Inferior parietal cortex (tissue), 1 donor: Measurements from ENCODE around the gene GPN1.
"Not testable (repeated sequence)": the region's sequence is repeated elsewhere in the genome, so short reads cannot be mapped to it uniquely, and the experiment has no call there.

Experiments used
- DNase-seq: peaks from one replicate; pipeline ENCODE4 v3.0.0-alpha.2; 2016; ENCODE audit errors: extremely low spot score

GPN1 gene

GRCh38 chr2:27671235-27671634, 42.4 kb downstream of the GPN1 start:
- DNase-seq: no peak

DNA sequence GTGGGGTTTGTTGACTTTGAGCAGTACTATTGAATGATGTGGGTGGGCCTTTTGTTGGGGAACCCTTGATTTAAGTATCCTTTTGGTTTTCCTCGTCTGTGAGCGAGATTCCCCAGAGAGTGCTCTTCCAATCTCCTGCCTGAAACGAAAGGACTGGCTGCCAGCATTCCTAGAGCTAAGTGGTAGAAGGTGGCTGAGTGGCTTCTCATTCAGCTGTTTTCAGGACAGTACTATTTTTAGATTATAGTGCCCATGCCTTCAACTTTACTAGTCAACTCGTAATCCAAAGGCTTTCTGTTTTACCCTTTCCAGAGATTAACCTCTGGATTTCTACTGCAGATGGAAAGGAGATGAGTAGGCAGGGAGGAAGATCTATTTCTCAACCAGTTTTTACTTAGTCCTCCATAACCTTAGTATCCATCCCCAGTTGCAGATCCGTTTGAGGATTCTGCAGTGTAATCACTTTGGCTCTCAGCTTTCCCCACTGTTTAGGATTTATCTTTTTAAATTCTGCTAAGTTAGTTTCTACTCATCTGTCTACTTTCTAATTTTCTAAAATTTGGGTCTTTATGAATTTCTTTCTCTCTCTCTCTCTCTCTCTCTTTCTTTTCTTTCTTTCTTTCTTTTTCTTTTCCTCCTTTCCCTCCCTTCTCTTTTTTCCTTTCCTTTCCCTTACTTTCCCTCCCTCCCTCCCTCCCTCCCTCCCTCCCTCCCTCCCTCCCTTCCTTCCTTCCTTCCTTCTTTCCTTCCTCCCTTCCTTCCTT, 44.1 kb downstream of the GPN1 start:
- no peak for DNase-seq

- no peak for DNase-seq
Observed at GRCh38 chr2:27680571-27680970, 51.7 kb downstream of the GPN1 start.

DNA sequence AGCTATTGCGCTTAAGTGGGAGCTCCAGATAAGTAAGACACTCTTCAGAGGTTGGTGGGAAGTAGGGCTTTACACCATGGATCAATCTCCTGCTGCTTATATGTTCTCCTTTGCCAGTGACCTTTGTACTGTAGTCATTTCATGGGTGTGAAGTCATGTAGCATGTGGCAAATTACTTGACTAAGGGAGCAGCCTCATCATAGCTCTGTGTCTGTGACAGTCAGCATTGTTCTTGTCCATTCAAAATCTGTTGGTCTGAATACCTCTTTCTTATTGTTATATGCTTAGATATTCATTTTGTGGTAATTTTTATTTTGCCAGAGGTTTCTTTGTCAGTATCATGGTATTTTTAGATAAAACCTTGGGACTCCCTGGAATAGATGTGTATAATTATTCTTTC, 53.0 kb downstream of the GPN1 start:
- no peak for DNase-seq

GRCh38 chr2:27682334-27682771, 53.5 kb downstream of the GPN1 start:
- DNase-seq: not testable (repeated sequence)

GRCh38 chr2:27683390-27684071, 54.7 kb downstream of the GPN1 start:
- DNase-seq: peak; percentile 95

GRCh38 chr2:27685006-27685405, 56.2 kb downstream of the GPN1 start:
- not testable (repeated sequence) for DNase-seq

GRCh38 chr2:27685577-27685976, 56.7 kb downstream of the GPN1 start:
- DNase-seq: no peak

- DNase-seq: no peak
Observed at GRCh38 chr2:27687232-27687631, 58.4 kb downstream of the GPN1 start.

GRCh38 chr2:27689424-27689823, 60.6 kb downstream of the GPN1 start:
- no peak for DNase-seq

GRCh38 chr2:27690052-27690451, 61.2 kb downstream of the GPN1 start:
- no peak for DNase-seq

- DNase-seq: no peak
Observed at GRCh38 chr2:27697660-27698059, 68.8 kb downstream of the GPN1 start.
